Endodermal cell (in vitro differentiated cells): Measurements from ENCODE around the gene CCDC83. TPM values are rescaled to one million over a fixed set of nuclear protein-coding genes. Genes with fewer than 3 reads are reported as not detected.

ENCODE experiments used
- DNase-seq: peaks from one replicate; pipeline ENCODE4 v3.0.0-alpha.2; 2017
- H3K27ac ChIP-seq: 2 replicates; pipeline ENCODE4 v1.5.1; 2013; ENCODE audit warnings: mild to moderate bottlenecking, low read depth, low read length, moderate library complexity
- H3K27me3 ChIP-seq: 2 replicates; pipeline ENCODE4 v1.6.1; 2013; ENCODE audit warnings: mild to moderate bottlenecking, low read length, moderate library complexity; ENCODE audit not compliant: insufficient read depth, control insufficient read depth, poor library complexity, severe bottlenecking
- H3K36me3 ChIP-seq: 2 replicates; pipeline ENCODE4 v1.7.0; 2013; ENCODE audit warnings: mild to moderate bottlenecking, low read length, moderate library complexity; ENCODE audit not compliant: control insufficient read depth, insufficient read depth
- H3K4me1 ChIP-seq: one replicate; pipeline ENCODE4 v1.7.0; 2013; ENCODE audit warnings: low read length; ENCODE audit not compliant: control insufficient read depth, insufficient read depth
- H3K4me3 ChIP-seq: 2 replicates; pipeline ENCODE4 v1.5.1; 2013; ENCODE audit warnings: mild to moderate bottlenecking, low read length, moderate library complexity
- H3K9ac ChIP-seq: 2 replicates; pipeline ENCODE4 v1.6.1; 2013; ENCODE audit warnings: mild to moderate bottlenecking, low read length, moderate library complexity; ENCODE audit not compliant: poor library complexity, severe bottlenecking; ENCODE audit errors: extremely low read depth
- H3K9me3 ChIP-seq: 2 replicates; pipeline ENCODE4 v1.6.1; 2013; ENCODE audit warnings: mild to moderate bottlenecking, low read length, moderate library complexity; ENCODE audit not compliant: control insufficient read depth
- H3K27ac Mint-ChIP-seq: 2 replicates; pipeline ENCODE4 v1.8.0; 2020; ENCODE audit warnings: mixed read lengths
- H3K27me3 Mint-ChIP-seq: 2 replicates; pipeline ENCODE4 v1.8.0; 2021; ENCODE audit warnings: mild to moderate bottlenecking, mixed read lengths; ENCODE audit not compliant: insufficient read depth
- H3K36me3 Mint-ChIP-seq: 2 replicates; pipeline ENCODE4 v1.8.0; 2020; ENCODE audit warnings: low read depth, mixed read lengths
- H3K4me1 Mint-ChIP-seq: 2 replicates; pipeline ENCODE4 v1.8.0; 2020; ENCODE audit warnings: mixed read lengths
- H3K4me3 Mint-ChIP-seq: 2 replicates; pipeline ENCODE4 v1.8.0; 2020; ENCODE audit warnings: mild to moderate bottlenecking, moderate library complexity, mixed read lengths
- H3K9me3 Mint-ChIP-seq: 2 replicates; pipeline ENCODE4 v1.8.0; 2020; ENCODE audit warnings: mild to moderate bottlenecking, mixed read lengths
- CTCF ChIP-seq: fragments of 200-600 bp; sonication (generic); conservative IDR thresholded peaks from 2 replicates; pipeline ENCODE4 v1.5.0; 2021; ENCODE audit warnings: antibody characterized with exemption, mild to moderate bottlenecking
- WGBS, 2 experiments: methylation state at CpG; one replicate each; pipeline versions ENCODE4 v1.1.5 to v1.1.7; 2013; ENCODE audit warnings: missing lambda C conversion rate in 2 of 2, mixed read lengths in 1 of 2; ENCODE audit not compliant: insufficient coverage in 1 of 2, insufficient read length in 1 of 2; 5-methylcytosine and 5-hydroxymethylcytosine counted together
- total RNA-seq, 2 donors: library from RNA; stranded (reverse); fragmentation: NEBNext Ultra II Directional in 1 of 2; extraction: Animal tissue kit (Norgen Biotek cat#: 25700) in 1 of 2; gene quantifications; 2 replicates in 1 of 2; 3 replicates in 1 of 2; pipeline ENCODE4 v1.2.1, GENCODE V29; 2021

The CCDC83 gene
- total RNA-seq, 2 donors from 2014 or later, result not detected

GRCh38 chr11:85869781-85870180 is 14.6 kb downstream of the CCDC83 start:
- Histone ChIP-seq H3K9ac (no peak overlapping the region), H3K27ac (no peak overlapping the region), H3K4me3 (no peak overlapping the region), H3K9me3 (no peaks in the 10 kb centered on the region), H3K4me1 (no peaks in the 10 kb centered on the region), H3K27me3 (no peaks in the 10 kb centered on the region), H3K36me3 (no peaks in the 10 kb centered on the region)
- no peak for TF ChIP-seq CTCF
- H3K27ac Mint-ChIP-seq, result no peak overlapping the region
- no peaks in the 10 kb centered on the region for H3K4me1 Mint-ChIP-seq
- no peaks in the 10 kb centered on the region for H3K9me3 Mint-ChIP-seq
- H3K36me3 Mint-ChIP-seq, result no peaks in the 10 kb centered on the region
- DNase-seq, result no peak
- no peaks in the 10 kb centered on the region for H3K27me3 Mint-ChIP-seq
- WGBS, 2 experiments, result 80 to 86% methylated on average over 1 to 2 of the region's 2 CpGs
- no peak overlapping the region for H3K4me3 Mint-ChIP-seq

GRCh38 chr11:85874265-85874664 is 19.1 kb downstream of the CCDC83 start:
- Histone ChIP-seq H3K36me3 (no peaks in the 10 kb centered on the region), H3K4me1 (no peaks in the 10 kb centered on the region), H3K4me3 (no peak overlapping the region), H3K27ac (no peak overlapping the region), H3K9me3 (no peaks in the 10 kb centered on the region), H3K9ac (no peak overlapping the region), H3K27me3 (no peaks in the 10 kb centered on the region)
- no peak for TF ChIP-seq CTCF
- 92 to 96% methylated on average over 1 of the region's 1 CpG for WGBS, 2 experiments
- no peak overlapping the region for H3K4me3 Mint-ChIP-seq
- no peak for DNase-seq
- no peak overlapping the region for H3K27ac Mint-ChIP-seq
- peaks cover 1% of the 10 kb centered on the region for H3K27me3 Mint-ChIP-seq
- H3K36me3 Mint-ChIP-seq, result no peaks in the 10 kb centered on the region
- H3K9me3 Mint-ChIP-seq, result no peaks in the 10 kb centered on the region
- no peaks in the 10 kb centered on the region for H3K4me1 Mint-ChIP-seq

- Histone ChIP-seq H3K27me3 (no peaks in the 10 kb centered on the region), H3K9me3 (no peaks in the 10 kb centered on the region), H3K4me1 (no peaks in the 10 kb centered on the region), H3K9ac (no peak overlapping the region), H3K27ac (no peak overlapping the region), H3K36me3 (no peaks in the 10 kb centered on the region), H3K4me3 (no peak overlapping the region)
- no peak for TF ChIP-seq CTCF
- 95 to 100% methylated on average over 1 of the region's 1 CpG for WGBS, 2 experiments
- DNase-seq, result no peak
- no peak overlapping the region for H3K4me3 Mint-ChIP-seq
- no peaks in the 10 kb centered on the region for H3K4me1 Mint-ChIP-seq
- no peaks in the 10 kb centered on the region for H3K36me3 Mint-ChIP-seq
- H3K27me3 Mint-ChIP-seq, result peaks cover 1% of the 10 kb centered on the region
- no peaks in the 10 kb centered on the region for H3K9me3 Mint-ChIP-seq
- no peak overlapping the region for H3K27ac Mint-ChIP-seq
These were observed 20.3 kb downstream of the CCDC83 start for GRCh38 chr11:85875505-85875904.
